A549 (cell line): Measurements from ENCODE around the gene GLO1.

Experiments used
- CHD2 ChIP-seq: fragments of 150-350 bp; IDR thresholded peaks from 2 replicates; pipeline ENCODE4 v1.6.1; 2014; ENCODE audit warnings: low read length; ENCODE audit not compliant: partially characterized antibody
- CTCF ChIP-seq: fragments of >200 bp; sonication (Bioruptor Twin); formaldehyde crosslinking; IDR thresholded peaks from 3 replicates; pipeline ENCODE4 v1.5.1; 2016
- EP300 ChIP-seq, 2 experiments: fragments of >200 bp; sonication (Bioruptor Twin); formaldehyde crosslinking; IDR thresholded peaks; 2 replicates in 1 of 2; 3 replicates in 1 of 2; pipeline ENCODE4 v1.6.1; 2016 to 2017
- HOXA7 ChIP-seq: fragments of 250-450 bp; sonication (Bioruptor Pico); IDR thresholded peaks from 2 replicates; pipeline ENCODE4 v1.5.0; 2020; ENCODE audit warnings: mild to moderate bottlenecking, moderate library complexity
- POLR2AphosphoS2 ChIP-seq: conservative IDR thresholded peaks from 2 replicates; pipeline ENCODE4 v1.6.1; 2012; ENCODE audit warnings: low read length, improper control_type of control experiment, inconsistent platforms
- RFX5 ChIP-seq: fragments of 450-650 bp; IDR thresholded peaks from 2 replicates; pipeline ENCODE4 v1.7.1; 2014; ENCODE audit warnings: antibody characterized with exemption, mild to moderate bottlenecking, moderate library complexity
- RNF2 ChIP-seq: fragments of 200-600 bp; sonication (generic); IDR thresholded peaks from 2 replicates; pipeline ENCODE4 v1.6.1; 2016; ENCODE audit warnings: low read depth, mild to moderate bottlenecking, antibody characterized with exemption, moderate library complexity, borderline replicate concordance

- TF ChIP-seq CHD2: no peak
- TF ChIP-seq CTCF: no peak
- no peak for TF ChIP-seq EP300 (IDR thresholded peaks at IDR 0.05)
- no peak for TF ChIP-seq POLR2AphosphoS2
- no peak for TF ChIP-seq RFX5
- TF ChIP-seq HOXA7: no peak
- TF ChIP-seq RNF2: no peak
These were observed 34.0 kb upstream of the GLO1 start for GRCh38 chr6:38736951-38737350.
